ENCODE results near the gene ZSWIM8. TPM values are rescaled to one million over a fixed set of nuclear protein-coding genes. Genes with fewer than 3 reads are reported as not detected.

The ZSWIM8 gene
- total and polyA plus RNA-seq, 5 donors, result 53.3 to 67.3 (median 62.6) TPM

DNA sequence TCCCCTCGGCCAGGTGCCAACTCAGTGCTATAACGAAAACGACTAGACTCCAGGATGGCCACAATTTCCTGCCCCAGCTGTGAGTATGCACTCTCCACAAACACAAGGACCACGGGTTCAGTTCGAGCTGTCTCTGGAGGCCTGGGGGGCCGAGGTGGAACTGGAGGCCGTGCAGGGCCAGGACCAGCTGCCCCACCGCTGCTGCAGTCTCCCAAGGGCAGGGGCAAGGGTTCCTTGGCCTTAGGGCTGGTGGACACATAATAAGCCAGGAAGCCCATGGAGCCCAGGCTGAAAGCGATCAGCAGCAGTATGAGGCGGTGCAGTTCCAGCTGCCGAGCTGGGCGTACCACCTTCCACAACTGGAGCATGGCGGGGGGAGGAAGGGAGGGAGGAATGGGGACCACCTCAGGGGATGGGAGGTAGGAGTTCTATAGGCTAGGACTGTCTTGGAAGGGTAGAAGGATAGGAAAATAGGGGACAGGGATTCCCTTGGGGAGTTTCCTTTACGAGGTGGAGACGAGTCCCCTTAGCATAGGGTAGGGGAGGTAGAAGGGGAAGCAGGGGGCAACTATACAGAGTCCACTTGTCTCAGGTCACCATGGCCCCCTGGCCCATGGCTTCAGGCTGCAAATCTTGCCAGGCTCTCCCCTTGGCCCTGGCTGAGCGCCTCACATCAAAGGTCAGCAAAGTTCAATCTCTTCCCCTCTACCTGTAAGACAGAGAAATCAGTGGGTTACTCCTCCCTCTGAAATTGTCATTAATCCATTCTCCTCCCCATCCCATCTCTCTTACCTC, 22.8 kb downstream of the ZSWIM8 start:
- Histone ChIP-seq H3K9me3 (ENCODE audit: control insufficient read depth, low read length) (no peaks in the 10 kb centered on the region), H3K4me3 (ENCODE audit: low read length) (no peak overlapping the region), H3K27me3 (ENCODE audit: control insufficient read depth, insufficient read depth) (no peaks in the 10 kb centered on the region), H3K4me1 (ENCODE audit: control insufficient read depth, insufficient read depth, low read length) (peaks cover 4% of the 10 kb centered on the region), H3K27ac (ENCODE audit: low read length) (no peak overlapping the region)
- DNase-seq (no peak), ATAC-seq (no peak)
- intact Hi-C loops (cut with DNase I), result no loop called here
- 91% methylated on average over 16 of the region's 16 CpGs for WGBS

- intact Hi-C loops (cut with DNase I), result no loop called here
- H3K4me3 ChIP-seq (ENCODE audit: low read length), result no peak overlapping the region
- H3K27ac ChIP-seq (ENCODE audit: low read length), result no peak overlapping the region
- peaks cover 4% of the 10 kb centered on the region for H3K4me1 ChIP-seq (ENCODE audit: control insufficient read depth, insufficient read depth, low read length)
- H3K27me3 ChIP-seq (ENCODE audit: control insufficient read depth, insufficient read depth), result no peaks in the 10 kb centered on the region
- 72% methylated on average over 5 of the region's 5 CpGs for WGBS
- no peak for DNase-seq
- ATAC-seq, result no peak
- H3K9me3 ChIP-seq (ENCODE audit: control insufficient read depth, low read length), result no peaks in the 10 kb centered on the region
These were observed 23.8 kb downstream of the ZSWIM8 start for GRCh38 chr10:73809061-73809818.

DNA sequence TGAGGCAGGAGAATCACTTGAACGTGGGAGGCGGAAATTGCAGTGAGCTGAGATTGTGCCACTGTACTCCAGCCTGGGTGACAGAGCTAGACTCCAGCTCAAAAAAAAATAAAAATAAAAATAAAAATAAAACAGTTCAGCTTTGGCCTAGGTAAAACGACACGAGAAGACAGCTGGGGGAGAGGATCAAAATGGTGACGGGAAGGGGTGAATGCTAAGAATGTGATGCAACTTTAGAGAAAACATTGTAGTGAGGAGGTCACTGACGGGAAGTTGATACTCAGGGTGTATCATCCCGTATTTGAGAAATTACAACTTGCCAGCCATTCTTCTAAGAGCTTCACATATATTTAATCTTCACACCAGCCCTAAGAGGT, 24.9 kb downstream of the ZSWIM8 start:
- peaks cover 4% of the 10 kb centered on the region for H3K4me1 ChIP-seq (ENCODE audit: control insufficient read depth, insufficient read depth, low read length)
- ATAC-seq (no peak), DNase-seq (no peak)
- peak overlapping the region; percentile 81 for H3K4me3 ChIP-seq (ENCODE audit: low read length)
- H3K27ac ChIP-seq (ENCODE audit: low read length), result no peak overlapping the region
- intact Hi-C loops (cut with DNase I), result no loop called here
- 70% methylated on average over 7 of the region's 7 CpGs for WGBS
- H3K27me3 ChIP-seq (ENCODE audit: control insufficient read depth, insufficient read depth), result no peaks in the 10 kb centered on the region
- no peaks in the 10 kb centered on the region for H3K9me3 ChIP-seq (ENCODE audit: control insufficient read depth, low read length)

GRCh38 chr10:73810735-73811465, 25.5 kb downstream of the ZSWIM8 start:
- no peaks in the 10 kb centered on the region for H3K9me3 ChIP-seq (ENCODE audit: control insufficient read depth, low read length)
- ATAC-seq, result peak; percentile 13 to 27
- H3K27me3 ChIP-seq (ENCODE audit: control insufficient read depth, insufficient read depth), result no peaks in the 10 kb centered on the region
- H3K27ac ChIP-seq (ENCODE audit: low read length), result peak overlapping the region; percentile 82
- peak overlapping the region; percentile 81 for H3K4me3 ChIP-seq (ENCODE audit: low read length)
- peak; percentile 46 to 82 (median 78) for DNase-seq
- intact Hi-C loops (cut with DNase I), result no loop called here
- H3K4me1 ChIP-seq (ENCODE audit: control insufficient read depth, insufficient read depth, low read length), result peaks cover 4% of the 10 kb centered on the region
- under 1% methylated on average over 63 of the region's 63 CpGs for WGBS

DNA sequence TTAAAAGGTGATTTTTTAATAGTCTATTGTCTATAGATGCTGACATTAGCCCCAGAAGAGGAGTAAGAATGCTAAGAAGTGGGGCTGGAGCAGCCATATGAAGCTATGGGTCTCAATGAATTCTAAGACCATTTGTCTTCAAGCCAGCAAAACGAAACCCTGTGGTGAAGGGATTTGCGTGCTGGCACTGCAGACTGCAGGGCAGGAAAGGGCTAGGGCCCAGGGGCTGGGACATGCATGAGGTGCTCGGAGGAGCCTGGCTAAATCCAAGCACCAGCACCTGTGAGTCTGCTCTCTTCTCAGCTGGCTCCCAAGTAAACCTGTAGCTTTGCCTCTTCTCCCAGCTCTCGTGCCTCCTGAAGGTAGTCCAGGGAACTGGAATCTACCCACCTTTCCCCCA, 27.3 kb downstream of the ZSWIM8 start:
- intact Hi-C loops (cut with DNase I), result no loop called here
- H3K27me3 ChIP-seq (ENCODE audit: control insufficient read depth, insufficient read depth), result no peaks in the 10 kb centered on the region
- WGBS, result 90% methylated on average over 4 of the region's 4 CpGs
- H3K4me1 ChIP-seq (ENCODE audit: control insufficient read depth, insufficient read depth, low read length), result no peaks in the 10 kb centered on the region
- no peak for ATAC-seq
- H3K27ac ChIP-seq (ENCODE audit: low read length), result no peak overlapping the region
- DNase-seq, result no peak
- no peak overlapping the region for H3K4me3 ChIP-seq (ENCODE audit: low read length)
- H3K9me3 ChIP-seq (ENCODE audit: control insufficient read depth, low read length), result no peaks in the 10 kb centered on the region

- 85% methylated on average over 7 of the region's 7 CpGs for WGBS
- no peak overlapping the region for H3K27ac ChIP-seq (ENCODE audit: low read length)
- no peaks in the 10 kb centered on the region for H3K4me1 ChIP-seq (ENCODE audit: control insufficient read depth, insufficient read depth, low read length)
These were observed 27.9 kb downstream of the ZSWIM8 start for GRCh38 chr10:73813333-73813732.

GRCh38 chr10:73814276-73814895, 29.0 kb downstream of the ZSWIM8 start:
- Histone ChIP-seq H3K9me3 (ENCODE audit: control insufficient read depth, low read length) (no peaks in the 10 kb centered on the region), H3K4me3 (ENCODE audit: low read length) (no peak overlapping the region), H3K27me3 (ENCODE audit: control insufficient read depth, insufficient read depth) (no peaks in the 10 kb centered on the region), H3K4me1 (ENCODE audit: control insufficient read depth, insufficient read depth, low read length) (no peaks in the 10 kb centered on the region), H3K27ac (ENCODE audit: low read length) (no peak overlapping the region)
- intact Hi-C loops (cut with DNase I), result no loop called here
- DNase-seq (no peak), ATAC-seq (no peak)
- WGBS, result 91% methylated on average over 13 of the region's 13 CpGs

More at GRCh38 chr10:73813333-73813732, 27.9 kb downstream of the ZSWIM8 start:
- no peak overlapping the region for H3K4me3 ChIP-seq (ENCODE audit: low read length)
- intact Hi-C loops (cut with DNase I), result no loop called here
- no peaks in the 10 kb centered on the region for H3K9me3 ChIP-seq (ENCODE audit: control insufficient read depth, low read length)
- H3K27me3 ChIP-seq (ENCODE audit: control insufficient read depth, insufficient read depth), result no peaks in the 10 kb centered on the region
- ATAC-seq, result no peak
- DNase-seq, result no peak

GRCh38 chr10:73814896-73815718, 29.7 kb downstream of the ZSWIM8 start:
- H3K4me1 ChIP-seq (ENCODE audit: control insufficient read depth, insufficient read depth, low read length), result no peaks in the 10 kb centered on the region
- H3K4me3 ChIP-seq (ENCODE audit: low read length), result no peak overlapping the region
- H3K9me3 ChIP-seq (ENCODE audit: control insufficient read depth, low read length), result no peaks in the 10 kb centered on the region
- intact Hi-C loops (cut with DNase I), result no loop called here
- 84% methylated on average over 22 of the region's 22 CpGs for WGBS
- no peak for DNase-seq
- no peaks in the 10 kb centered on the region for H3K27me3 ChIP-seq (ENCODE audit: control insufficient read depth, insufficient read depth)
- H3K27ac ChIP-seq (ENCODE audit: low read length), result no peak overlapping the region
- ATAC-seq, result no peak

DNA sequence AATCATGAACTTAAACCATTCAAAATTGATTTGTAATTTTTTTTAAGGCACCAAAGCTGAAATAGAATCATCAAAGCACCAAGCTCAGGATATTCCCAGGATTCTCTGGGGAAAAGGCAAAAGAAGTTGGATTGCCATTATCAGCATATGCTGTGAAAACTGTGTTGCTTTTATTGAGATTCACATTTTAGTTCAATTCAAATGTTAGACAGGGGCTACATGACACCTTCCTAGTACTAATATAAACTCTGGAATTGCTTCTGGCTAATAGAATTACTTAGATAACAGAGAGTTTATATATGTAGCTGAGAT, 30.3 kb downstream of the ZSWIM8 start:
- no peak for ATAC-seq
- Histone ChIP-seq H3K9me3 (ENCODE audit: control insufficient read depth, low read length) (no peaks in the 10 kb centered on the region), H3K4me3 (ENCODE audit: low read length) (no peak overlapping the region), H3K27me3 (ENCODE audit: control insufficient read depth, insufficient read depth) (no peaks in the 10 kb centered on the region), H3K27ac (ENCODE audit: low read length) (no peak overlapping the region), H3K4me1 (ENCODE audit: control insufficient read depth, insufficient read depth, low read length) (no peaks in the 10 kb centered on the region)
- intact Hi-C loops (cut with DNase I), result no loop called here
- DNase-seq, result no peak

- Histone ChIP-seq H3K27me3 (ENCODE audit: control insufficient read depth, insufficient read depth) (no peaks in the 10 kb centered on the region), H3K4me3 (ENCODE audit: low read length) (no peak overlapping the region), H3K27ac (ENCODE audit: low read length) (peak overlapping the region; percentile 11), H3K9me3 (ENCODE audit: control insufficient read depth, low read length) (no peaks in the 10 kb centered on the region), H3K4me1 (ENCODE audit: control insufficient read depth, insufficient read depth, low read length) (no peaks in the 10 kb centered on the region)
- intact Hi-C loops (cut with DNase I), result no loop called here
- DNase-seq (no peak), ATAC-seq (no peak)
- 80% methylated on average over 10 of the region's 10 CpGs for WGBS
These were observed 31.7 kb downstream of the ZSWIM8 start for GRCh38 chr10:73816917-73817729.
